Neural cell (in vitro differentiated cells): Measurements from ENCODE around the gene F11R. TPM values are rescaled to one million over a fixed set of nuclear protein-coding genes. Genes with fewer than 3 reads are reported as not detected.

Source experiments
- H2AFZ ChIP-seq: fragments of 200-600, 300-800 bp; sonication (generic), shearing (Covaris generic); 2 replicates; pipeline ENCODE4 v1.6.0; 2014; ENCODE audit warnings: low read depth, mild to moderate bottlenecking, antibody characterized with exemption, low read length, moderate library complexity
- H3F3A ChIP-seq: fragments of 200-600 bp; shearing (Covaris generic); 2 replicates; pipeline ENCODE4 v1.6.1; 2016; ENCODE audit warnings: mild to moderate bottlenecking, moderate library complexity, mixed read lengths, antibody characterized with exemption, low read length; ENCODE audit not compliant: insufficient read depth, poor library complexity, severe bottlenecking
- H3K27ac ChIP-seq: fragments of 200-600, 300-800 bp; sonication (generic), shearing (Covaris generic); 2 replicates; pipeline ENCODE4 v1.5.1; 2014; ENCODE audit warnings: mild to moderate bottlenecking, low read length, moderate library complexity
- H3K27me3 ChIP-seq: fragments of 300-800, 200-600 bp; sonication (generic), shearing (Covaris generic); 2 replicates; pipeline ENCODE4 v1.6.0; 2014; ENCODE audit warnings: mild to moderate bottlenecking, low read depth, low read length, moderate library complexity; ENCODE audit not compliant: insufficient read depth
- H3K36me3 ChIP-seq: fragments of 300-800, 200-600 bp; sonication (generic), shearing (Covaris generic); 2 replicates; pipeline ENCODE4 v1.5.1; 2014; ENCODE audit warnings: mild to moderate bottlenecking, antibody characterized with exemption, low read length, moderate library complexity; ENCODE audit not compliant: insufficient read depth
- H3K4me2 ChIP-seq: fragments of 300-800, 200-600 bp; sonication (generic), shearing (Covaris generic); 2 replicates; pipeline ENCODE4 v1.6.0; 2014; ENCODE audit warnings: mild to moderate bottlenecking, low read length
- H3K4me3 ChIP-seq: fragments of 300-800, 200-600 bp; sonication (generic), shearing (Covaris generic); 2 replicates; pipeline ENCODE4 v1.5.1; 2014; ENCODE audit warnings: mild to moderate bottlenecking, low read length, moderate library complexity
- H3K79me2 ChIP-seq: fragments of 200-600 bp; shearing (Covaris generic); replicated peaks from 2 replicates; pipeline ENCODE4 v1.6.0; 2014; ENCODE audit warnings: mild to moderate bottlenecking, low read length, moderate library complexity; ENCODE audit not compliant: insufficient read depth
- H3K9ac ChIP-seq: fragments of 300-800, 200-600 bp; sonication (generic), shearing (Covaris generic); 2 replicates; pipeline ENCODE4 v1.6.1; 2016; ENCODE audit warnings: mild to moderate bottlenecking, low read length, mixed read lengths
- H3K9me2 ChIP-seq: fragments of 200-600 bp; shearing (Covaris generic); 2 replicates; pipeline ENCODE4 v1.6.1; 2016; ENCODE audit warnings: mild to moderate bottlenecking, low read length, mixed read lengths; ENCODE audit not compliant: insufficient read depth
- H3K9me3 ChIP-seq: fragments of 200-600, 300-800 bp; sonication (generic), shearing (Covaris generic); 2 replicates; pipeline ENCODE4 v1.6.1; 2016; ENCODE audit warnings: mild to moderate bottlenecking, mixed run types, low read length, moderate library complexity, mixed read lengths
- H4K20me1 ChIP-seq: fragments of 200-600 bp; shearing (Covaris generic); 2 replicates; pipeline ENCODE4 v1.6.1; 2016; ENCODE audit warnings: mild to moderate bottlenecking, mixed run types; ENCODE audit not compliant: insufficient read depth
- EP300 ChIP-seq: fragments of 450-650 bp; conservative IDR thresholded peaks from 2 replicates; pipeline ENCODE4 v1.6.1; 2014; ENCODE audit warnings: antibody characterized with exemption, mild to moderate bottlenecking, moderate library complexity; ENCODE audit not compliant: poor library complexity, severe bottlenecking
- EZH2 ChIP-seq: fragments of 200-600, 300-800 bp; shearing (Covaris generic), sonication (generic); IDR thresholded peaks from 2 replicates; pipeline ENCODE4 v1.6.1; 2014; ENCODE audit warnings: antibody characterized with exemption, low read length, borderline replicate concordance, mild to moderate bottlenecking; ENCODE audit not compliant: insufficient read depth, poor library complexity, severe bottlenecking
- MXI1 ChIP-seq: fragments of 450-650 bp; conservative IDR thresholded peaks from 2 replicates; pipeline ENCODE4 v1.6.1; 2014; ENCODE audit warnings: antibody characterized with exemption, mild to moderate bottlenecking; ENCODE audit not compliant: poor library complexity, severe bottlenecking
- POLR2AphosphoS5 ChIP-seq: IDR thresholded peaks from 2 replicates; pipeline ENCODE4 v1.6.1; 2012
- RAD21 ChIP-seq: fragments of 450-650 bp; conservative IDR thresholded peaks from 2 replicates; pipeline ENCODE4 v1.6.1; 2014; ENCODE audit warnings: antibody characterized with exemption, mild to moderate bottlenecking, moderate library complexity
- REST ChIP-seq: IDR thresholded peaks from 2 replicates; pipeline ENCODE4 v1.6.1; 2012; ENCODE audit warnings: borderline replicate concordance
- SMC3 ChIP-seq: fragments of 450-650 bp; conservative IDR thresholded peaks from 2 replicates; pipeline ENCODE4 v1.6.1; 2014; ENCODE audit warnings: antibody characterized with exemption, mild to moderate bottlenecking, moderate library complexity; ENCODE audit not compliant: poor library complexity
- TAF1 ChIP-seq: IDR thresholded peaks from 2 replicates; pipeline ENCODE4 v1.6.1; 2012; ENCODE audit warnings: low read depth
- polyA plus RNA-seq: library from polyadenylated mRNA; depleted of rRNA; stranded (reverse); fragments of >200 nt; gene quantifications from 2 replicates; pipeline ENCODE4 v1.2.3, GENCODE V29; 2014
- TF ChIP-seq, protein P1 (sequence below): fragments of 450-650 bp; IDR thresholded peaks from 2 replicates; pipeline ENCODE4 v1.5.1; 2014; ENCODE audit warnings: antibody characterized with exemption, mild to moderate bottlenecking, moderate library complexity; ENCODE audit not compliant: poor library complexity, severe bottlenecking

F11R gene
- polyA plus RNA-seq, 1 donor from 2014 or later, result 7.3 TPM

- no peaks in the 10 kb centered on the region for H4K20me1 ChIP-seq
- no peak overlapping the region for H3K4me2 ChIP-seq
- no peak overlapping the region for H3K4me3 ChIP-seq
- no peak overlapping the region for H3K27ac ChIP-seq
- no peaks in the 10 kb centered on the region for H3F3A ChIP-seq
- no peak overlapping the region for H2AFZ ChIP-seq
- H3K9me3 ChIP-seq, result no peaks in the 10 kb centered on the region
- no peak for TF ChIP-seq MXI1
- no peak for TF ChIP-seq RAD21
- TF ChIP-seq SMC3, result no peak
- no peak for TF ChIP-seq TAF1
- TF ChIP-seq EZH2, result no peak
- TF ChIP-seq, protein P1, sequence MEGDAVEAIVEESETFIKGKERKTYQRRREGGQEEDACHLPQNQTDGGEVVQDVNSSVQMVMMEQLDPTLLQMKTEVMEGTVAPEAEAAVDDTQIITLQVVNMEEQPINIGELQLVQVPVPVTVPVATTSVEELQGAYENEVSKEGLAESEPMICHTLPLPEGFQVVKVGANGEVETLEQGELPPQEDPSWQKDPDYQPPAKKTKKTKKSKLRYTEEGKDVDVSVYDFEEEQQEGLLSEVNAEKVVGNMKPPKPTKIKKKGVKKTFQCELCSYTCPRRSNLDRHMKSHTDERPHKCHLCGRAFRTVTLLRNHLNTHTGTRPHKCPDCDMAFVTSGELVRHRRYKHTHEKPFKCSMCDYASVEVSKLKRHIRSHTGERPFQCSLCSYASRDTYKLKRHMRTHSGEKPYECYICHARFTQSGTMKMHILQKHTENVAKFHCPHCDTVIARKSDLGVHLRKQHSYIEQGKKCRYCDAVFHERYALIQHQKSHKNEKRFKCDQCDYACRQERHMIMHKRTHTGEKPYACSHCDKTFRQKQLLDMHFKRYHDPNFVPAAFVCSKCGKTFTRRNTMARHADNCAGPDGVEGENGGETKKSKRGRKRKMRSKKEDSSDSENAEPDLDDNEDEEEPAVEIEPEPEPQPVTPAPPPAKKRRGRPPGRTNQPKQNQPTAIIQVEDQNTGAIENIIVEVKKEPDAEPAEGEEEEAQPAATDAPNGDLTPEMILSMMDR, result no peak
- TF ChIP-seq EP300, result no peak
- TF ChIP-seq POLR2AphosphoS5, result no peak
- TF ChIP-seq REST, result no peak
- H3K9ac ChIP-seq, result no peak overlapping the region
- no peaks in the 10 kb centered on the region for H3K27me3 ChIP-seq
- no peaks in the 10 kb centered on the region for H3K79me2 ChIP-seq
- no peaks in the 10 kb centered on the region for H3K9me2 ChIP-seq
- no peaks in the 10 kb centered on the region for H3K36me3 ChIP-seq
These were observed 12.0 kb downstream of the F11R start for GRCh38 chr1:161008869-161009510.

GRCh38 chr1:161007369-161007768 is 13.6 kb downstream of the F11R start:
- Histone ChIP-seq H3K9me2 (no peaks in the 10 kb centered on the region), H3K9ac (no peak overlapping the region), H3K27me3 (no peaks in the 10 kb centered on the region), H3K36me3 (no peaks in the 10 kb centered on the region), H3F3A (no peaks in the 10 kb centered on the region), H3K4me3 (no peak overlapping the region), H3K4me2 (no peak overlapping the region), H3K79me2 (no peaks in the 10 kb centered on the region), H4K20me1 (no peaks in the 10 kb centered on the region), H3K9me3 (no peaks in the 10 kb centered on the region), H3K27ac (no peak overlapping the region), H2AFZ (no peak overlapping the region)
- TF ChIP-seq POLR2AphosphoS5 (no peak), EP300 (no peak), EZH2 (no peak), REST (no peak), MXI1 (no peak), SMC3 (no peak), RAD21 (no peak), TAF1 (no peak)
- TF ChIP-seq, protein P1, result no peak
